Endothelial cell of umbilical vein (primary cell): ENCODE results near the gene TOM1L2. TPM values are rescaled to one million over a fixed set of nuclear protein-coding genes. Genes with fewer than 3 reads are reported as not detected.
A peak's percentile ranks its signal among the peaks of the same experiment; 100 is the strongest.

Experiments
- BruUV-seq: library from RNA; stranded (reverse); fragments of 400-500 nt; replicated peaks from 2 replicates; lab custom pipeline; 2021; lab: Mats Ljungman, UMichigan
- CTCF ChIA-PET: fragments of 300-600, 350-600 bp; sonication (Branson Sonifier 250); formaldehyde crosslinking; loops from one replicate; lab custom pipeline; 2021; ENCODE audit warnings: antibody characterized with exemption, inconsistent platforms; lab: Charles Lee
- POLR2A ChIA-PET: fragments of 300-600, 350-600 bp; sonication (Branson Sonifier 250); formaldehyde crosslinking; loops from one replicate; lab custom pipeline; 2021; ENCODE audit warnings: antibody characterized with exemption, inconsistent platforms; lab: Charles Lee
- DNase-seq: peaks from one replicate; pipeline ENCODE4 v3.0.0-alpha.2; 2011; ENCODE audit warnings: low read depth, low spot score
- FAIRE-seq: peaks from 2 replicates; lab custom pipeline; 2011; peaks lifted over from hg19 to GRCh38; lab: Jason Lieb, UNC
- H2AFZ ChIP-seq: 2 replicates; pipeline ENCODE4 v1.6.0; 2012; ENCODE audit warnings: low read depth, low read length, control low read depth, inconsistent platforms
- H3K27ac ChIP-seq: 2 replicates; pipeline ENCODE4 v1.5.1; 2011; ENCODE audit warnings: low read depth, mild to moderate bottlenecking, control low read depth, low read length, moderate library complexity; ENCODE audit not compliant: insufficient read depth
- H3K27me3 ChIP-seq, 2 experiments: 2 replicates each; pipeline versions ENCODE4 v1.6.0 to v1.6.1; 2011; ENCODE audit warnings: low read length in 2 of 2, mixed read lengths in 1 of 2; ENCODE audit not compliant: control insufficient read depth in 2 of 2, insufficient read depth in 2 of 2
- H3K36me3 ChIP-seq, 2 experiments: 2 replicates in 1 of 2; 3 replicates in 1 of 2; pipeline ENCODE4 v1.5.1; 2011; ENCODE audit warnings: low read length in 2 of 2, mild to moderate bottlenecking in 1 of 2, moderate library complexity in 1 of 2; ENCODE audit not compliant: control insufficient read depth in 2 of 2, insufficient read depth in 2 of 2; ENCODE audit errors: extremely low read depth in 1 of 2
- H3K4me1 ChIP-seq: 3 replicates; pipeline ENCODE4 v1.5.1; 2011; ENCODE audit warnings: mild to moderate bottlenecking, low read length; ENCODE audit not compliant: control insufficient read depth, insufficient read depth; ENCODE audit errors: extremely low read depth
- H3K4me2 ChIP-seq: 2 replicates; pipeline ENCODE4 v1.6.1; 2011; ENCODE audit warnings: low read length, control low read depth, mixed read lengths; ENCODE audit not compliant: insufficient read depth
- H3K4me3 ChIP-seq, 3 experiments: fragments of 200-600 bp in 1 of 3; sonication (generic), shearing (Covaris generic) in 1 of 3; replicated peaks in 1 of 3; 2 replicates each; pipeline ENCODE4 v1.5.1; 2011 to 2016; ENCODE audit warnings: control low read depth in 3 of 3, low read length in 3 of 3, mild to moderate bottlenecking in 2 of 3, inconsistent platforms in 1 of 3, low read depth in 1 of 3, moderate library complexity in 1 of 3; ENCODE audit not compliant: insufficient read depth in 1 of 3
- H3K79me2 ChIP-seq: 2 replicates; pipeline ENCODE4 v1.6.0; 2012; ENCODE audit warnings: low read length, inconsistent platforms; ENCODE audit not compliant: control insufficient read depth, insufficient read depth
- H3K9ac ChIP-seq: replicated peaks from 2 replicates; pipeline ENCODE3; 2011; ENCODE audit warnings: low read length, control low read depth; ENCODE audit not compliant: insufficient read depth; ENCODE audit errors: extremely low read depth
- H3K9me1 ChIP-seq: replicated peaks from 3 replicates; pipeline ENCODE4 v1.6.0; 2011; ENCODE audit warnings: mild to moderate bottlenecking, low read length; ENCODE audit not compliant: control insufficient read depth, insufficient read depth; ENCODE audit errors: extremely low read depth
- H3K9me3 ChIP-seq: replicated peaks from 2 replicates; pipeline ENCODE4 v1.5.1; 2012; ENCODE audit warnings: low read length, inconsistent platforms; ENCODE audit not compliant: control insufficient read depth, insufficient read depth
- H4K20me1 ChIP-seq: replicated peaks from 2 replicates; pipeline ENCODE3; 2011; ENCODE audit warnings: mild to moderate bottlenecking, low read length; ENCODE audit not compliant: control insufficient read depth, insufficient read depth; ENCODE audit errors: extremely low read depth
- EZH2 ChIP-seq: IDR thresholded peaks from 2 replicates; pipeline ENCODE4 v1.6.1; 2012; ENCODE audit warnings: borderline replicate concordance, low read depth, mild to moderate bottlenecking, moderate library complexity, low read length, inconsistent platforms; ENCODE audit not compliant: severe bottlenecking
- FOS ChIP-seq: IDR thresholded peaks from 2 replicates; pipeline ENCODE4 v1.6.1; 2011; ENCODE audit warnings: mild to moderate bottlenecking, low read length, moderate library complexity, borderline replicate concordance; ENCODE audit not compliant: insufficient read depth
- JUN ChIP-seq: IDR thresholded peaks from 2 replicates; pipeline ENCODE4 v1.6.1; 2011; ENCODE audit warnings: borderline replicate concordance, low read depth; ENCODE audit not compliant: insufficient read length, insufficient read depth
- POLR2A ChIP-seq: IDR thresholded peaks from 2 replicates; pipeline ENCODE4 v1.6.1; 2012; ENCODE audit warnings: low read depth, mild to moderate bottlenecking, control low read depth, low read length
- POLR2AphosphoS5 ChIP-seq: IDR thresholded peaks from 2 replicates; pipeline ENCODE4 v1.6.1; 2012; ENCODE audit warnings: low read depth, mild to moderate bottlenecking, control low read depth, low read length, moderate library complexity; ENCODE audit not compliant: insufficient read depth
- dilution Hi-C: fragments of 300-500 bp; cut with MboI; formaldehyde crosslinking; loops from one replicate; pipeline ENCODE4 v1.15.0; 2019; ENCODE audit warnings: low sequenced_read_pairs; ENCODE audit not compliant: extremely low pct_ligation_motif_present
- intact Hi-C: fragments of 100-400 bp; cut with micrococcal nuclease; formaldehyde crosslinking; loops from one replicate; pipeline ENCODE4 v1.10.0; 2022
- polyA plus RNA-seq, 4 experiments: library from polyadenylated mRNA; depleted of rRNA in 3 of 4; stranded (reverse) in 3 of 4; unstranded in 1 of 4; fragments of >200 nt; gene quantifications; 2 replicates each; pipeline versions ENCODE4 v1.2.1 to v1.2.3, GENCODE V29; 2011 to 2012; ENCODE audit warnings: missing spikeins in 1 of 4
- total RNA-seq: library from RNA; stranded (reverse); gene quantifications from 2 replicates; pipeline ENCODE4 v1.2.3, GENCODE V29; 2021
- TF ChIP-seq, protein P1 (sequence below): IDR thresholded peaks from 2 replicates; pipeline ENCODE4 v1.6.1; 2011; ENCODE audit not compliant: insufficient read depth, insufficient read length
- TF ChIP-seq, protein P2 (sequence below), 2 donors: IDR thresholded peaks; 1 replicate in 1 of 2; 2 replicates in 1 of 2; pipeline ENCODE4 v1.5.1; 2011; ENCODE audit warnings: low read length in 2 of 2, mild to moderate bottlenecking in 2 of 2, moderate library complexity in 2 of 2, control low read depth in 1 of 2, inconsistent platforms in 1 of 2, low read depth in 1 of 2; ENCODE audit not compliant: insufficient read depth in 1 of 2; ENCODE audit errors: extremely low read depth in 1 of 2

The TOM1L2 gene
- total and polyA plus RNA-seq, 2 donors (not counting 3 experiments of a cell fraction or from before 2014, with no cell fraction given) = 31.7 to 37.6 TPM

DNA sequence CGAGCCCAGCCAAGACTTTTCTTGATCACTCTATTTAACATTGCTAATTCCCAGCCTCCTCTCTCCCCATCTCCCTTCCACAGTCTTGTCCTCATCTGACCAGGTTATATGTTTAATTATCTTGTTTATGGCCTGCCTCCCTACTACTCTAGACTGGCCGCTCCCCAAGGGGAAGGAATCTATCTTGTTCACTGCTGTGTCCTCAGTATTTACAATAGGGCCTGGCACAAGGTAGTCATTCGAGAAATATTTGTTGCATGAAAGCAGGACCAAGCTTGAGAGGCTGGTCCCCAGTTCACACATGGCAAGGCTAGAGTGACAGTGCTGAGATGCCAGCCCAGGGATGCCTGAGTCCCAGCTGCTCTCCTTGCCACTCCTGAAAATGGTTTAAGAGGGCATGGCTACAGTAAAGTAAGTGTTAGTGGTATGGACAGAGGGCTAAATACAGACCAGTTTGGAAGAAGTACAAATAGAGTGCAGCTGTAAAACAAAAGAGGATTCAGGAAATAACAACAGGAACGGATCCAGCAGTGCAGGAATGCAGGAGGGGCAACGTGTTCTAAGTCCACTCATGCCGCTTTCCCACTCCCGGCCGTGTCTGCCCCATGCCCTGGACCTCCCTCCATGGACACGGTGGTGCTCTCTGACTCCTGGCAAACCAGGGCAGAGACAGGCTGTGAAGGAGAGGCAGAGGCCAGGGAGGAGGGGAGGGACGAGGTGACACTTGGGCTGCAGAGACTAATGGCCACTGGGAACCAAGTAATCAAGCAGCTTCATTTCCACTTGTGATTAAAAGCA is 65.6 kb downstream of the TOM1L2 start:
- TF ChIP-seq EZH2 (no peak), FOS (no peak), JUN (no peak), POLR2A (no peak), POLR2AphosphoS5 (no peak)
- TF ChIP-seq, protein P1, sequence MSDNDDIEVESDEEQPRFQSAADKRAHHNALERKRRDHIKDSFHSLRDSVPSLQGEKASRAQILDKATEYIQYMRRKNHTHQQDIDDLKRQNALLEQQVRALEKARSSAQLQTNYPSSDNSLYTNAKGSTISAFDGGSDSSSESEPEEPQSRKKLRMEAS = no peak
- TF ChIP-seq, protein P2, sequence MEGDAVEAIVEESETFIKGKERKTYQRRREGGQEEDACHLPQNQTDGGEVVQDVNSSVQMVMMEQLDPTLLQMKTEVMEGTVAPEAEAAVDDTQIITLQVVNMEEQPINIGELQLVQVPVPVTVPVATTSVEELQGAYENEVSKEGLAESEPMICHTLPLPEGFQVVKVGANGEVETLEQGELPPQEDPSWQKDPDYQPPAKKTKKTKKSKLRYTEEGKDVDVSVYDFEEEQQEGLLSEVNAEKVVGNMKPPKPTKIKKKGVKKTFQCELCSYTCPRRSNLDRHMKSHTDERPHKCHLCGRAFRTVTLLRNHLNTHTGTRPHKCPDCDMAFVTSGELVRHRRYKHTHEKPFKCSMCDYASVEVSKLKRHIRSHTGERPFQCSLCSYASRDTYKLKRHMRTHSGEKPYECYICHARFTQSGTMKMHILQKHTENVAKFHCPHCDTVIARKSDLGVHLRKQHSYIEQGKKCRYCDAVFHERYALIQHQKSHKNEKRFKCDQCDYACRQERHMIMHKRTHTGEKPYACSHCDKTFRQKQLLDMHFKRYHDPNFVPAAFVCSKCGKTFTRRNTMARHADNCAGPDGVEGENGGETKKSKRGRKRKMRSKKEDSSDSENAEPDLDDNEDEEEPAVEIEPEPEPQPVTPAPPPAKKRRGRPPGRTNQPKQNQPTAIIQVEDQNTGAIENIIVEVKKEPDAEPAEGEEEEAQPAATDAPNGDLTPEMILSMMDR (IDR thresholded peaks at IDR 0.05; ENCODE audit: extremely low read depth in 1 of 2, insufficient read depth in 1 of 2, low read depth in 1 of 2, low read length in 2 of 2) = no peak
- H3K4me2 ChIP-seq = peak overlapping the region; percentile 8
- dilution Hi-C loops = no loop called here
- FAIRE-seq (peak; percentile 78), DNase-seq (peak; percentile 66)
- no peak overlapping the region for H3K4me3 ChIP-seq
- no peaks in the 10 kb centered on the region for H4K20me1 ChIP-seq
- peaks cover 14% of the 10 kb centered on the region for H3K4me1 ChIP-seq
- no peaks in the 10 kb centered on the region for H3K9me1 ChIP-seq
- ChIA-PET POLR2A (no interaction called here), CTCF (interaction anchor here (0.6 to 2.5 kb wide), 5 partner anchors 10 to 46 kb away, joined by 3 to 12 read pairs (median 4); no protein-coding TSS in a partner anchor)
- intact Hi-C loops = no loop called here
- no TSS peak for BruUV-seq
- no peaks in the 10 kb centered on the region for H3K36me3 ChIP-seq
- peak overlapping the region; percentile 3 for H3K27ac ChIP-seq
- no peaks in the 10 kb centered on the region for H3K79me2 ChIP-seq
- no peak overlapping the region for H3K9ac ChIP-seq
- no peaks in the 10 kb centered on the region for H3K9me3 ChIP-seq
- H3K27me3 ChIP-seq = no peaks in the 10 kb centered on the region
- H2AFZ ChIP-seq = peak overlapping the region; percentile 41
